HG03354 (cell line): ENCODE data around the gene CDH4.

Source experiments
- ATAC-seq: cut with Tn5 transposase; IDR thresholded peaks from one replicate; pipeline ENCODE4 v1.9.1; 2021; ENCODE audit warnings: mild to moderate bottlenecking; ENCODE audit not compliant: unreplicated experiment, poor library complexity, severe bottlenecking

CDH4 gene

DNA sequence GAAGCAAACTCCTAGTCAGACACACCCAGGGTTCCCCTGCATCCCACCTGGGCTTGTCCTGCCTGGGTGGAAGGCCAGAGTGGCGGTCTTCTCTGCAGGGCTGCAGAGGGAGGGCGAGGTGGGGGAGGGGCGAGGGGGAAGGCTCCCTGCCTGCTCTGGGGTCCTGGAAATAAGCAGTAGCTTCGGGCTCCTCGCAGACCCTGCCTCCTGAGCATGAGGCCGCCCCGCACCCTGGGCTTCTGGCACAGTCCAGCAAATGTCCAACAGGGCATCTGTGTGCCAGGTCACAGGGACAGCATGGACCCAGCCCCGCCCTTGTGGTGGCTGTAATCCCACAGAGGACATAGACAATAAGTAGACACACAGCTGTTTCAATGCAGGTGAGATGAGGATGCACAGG, 619.9 kb downstream of the CDH4 start:
- no peak for ATAC-seq

DNA sequence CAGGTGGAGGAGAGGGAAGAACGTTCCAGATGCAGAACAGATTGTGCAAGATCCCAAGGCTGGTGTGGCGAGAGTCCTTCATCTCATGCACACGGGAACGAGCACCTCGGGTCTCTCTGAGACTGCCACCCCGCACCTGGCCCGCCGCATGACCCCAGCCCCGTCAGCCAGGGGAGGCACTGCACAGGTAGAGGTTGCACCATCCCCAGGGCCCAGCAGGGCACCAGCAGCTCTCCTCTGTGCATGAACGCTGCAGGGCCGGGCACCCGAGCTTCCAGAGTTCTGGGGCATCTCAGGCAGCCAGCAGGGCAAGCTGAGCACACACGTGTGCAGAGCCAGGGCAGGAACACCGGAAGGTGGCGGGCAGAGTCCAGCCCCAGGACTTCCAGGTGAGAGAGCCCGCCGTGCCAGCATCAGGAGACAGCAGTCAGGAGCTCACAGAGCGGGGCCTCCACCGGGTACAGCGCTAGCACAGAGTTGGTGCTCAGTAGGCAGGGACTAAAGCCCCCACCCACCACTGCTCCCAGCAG, 620.4 kb downstream of the CDH4 start:
- no peak for ATAC-seq

DNA sequence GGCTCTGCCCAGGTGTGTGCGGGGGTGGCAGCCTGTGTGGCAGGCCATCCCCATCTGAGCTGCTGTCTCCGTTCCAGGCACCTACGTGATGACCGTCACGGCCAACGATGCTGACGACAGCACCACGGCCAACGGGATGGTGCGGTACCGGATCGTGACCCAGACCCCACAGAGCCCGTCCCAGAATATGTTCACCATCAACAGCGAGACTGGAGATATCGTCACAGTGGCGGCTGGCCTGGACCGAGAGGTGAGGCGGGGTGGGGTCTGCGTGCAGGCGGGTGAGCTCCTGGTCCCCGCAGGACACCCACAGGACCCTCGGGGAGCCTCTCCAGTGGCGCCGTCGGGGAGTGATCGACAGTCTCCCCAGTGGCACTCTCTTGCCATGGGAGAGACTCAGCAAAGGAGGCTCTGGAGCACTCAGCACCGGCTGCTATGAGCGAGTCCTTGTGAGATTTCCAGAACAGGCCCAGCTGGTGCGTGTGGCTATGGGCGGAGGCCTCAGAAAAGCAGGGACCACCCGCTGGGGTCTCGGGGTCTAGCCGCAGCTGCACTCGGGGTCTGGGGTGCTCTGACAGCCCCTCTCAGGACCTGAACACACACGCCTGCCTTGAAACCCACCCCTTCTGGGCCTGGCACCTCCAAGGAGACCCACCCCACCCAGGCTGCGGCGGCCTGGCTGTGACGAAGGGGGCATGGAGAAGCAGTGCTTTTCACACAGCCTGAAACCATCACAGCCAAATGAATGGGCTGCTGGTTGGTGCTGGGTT, 621.8 kb downstream of the CDH4 start:
- ATAC-seq: no peak

DNA sequence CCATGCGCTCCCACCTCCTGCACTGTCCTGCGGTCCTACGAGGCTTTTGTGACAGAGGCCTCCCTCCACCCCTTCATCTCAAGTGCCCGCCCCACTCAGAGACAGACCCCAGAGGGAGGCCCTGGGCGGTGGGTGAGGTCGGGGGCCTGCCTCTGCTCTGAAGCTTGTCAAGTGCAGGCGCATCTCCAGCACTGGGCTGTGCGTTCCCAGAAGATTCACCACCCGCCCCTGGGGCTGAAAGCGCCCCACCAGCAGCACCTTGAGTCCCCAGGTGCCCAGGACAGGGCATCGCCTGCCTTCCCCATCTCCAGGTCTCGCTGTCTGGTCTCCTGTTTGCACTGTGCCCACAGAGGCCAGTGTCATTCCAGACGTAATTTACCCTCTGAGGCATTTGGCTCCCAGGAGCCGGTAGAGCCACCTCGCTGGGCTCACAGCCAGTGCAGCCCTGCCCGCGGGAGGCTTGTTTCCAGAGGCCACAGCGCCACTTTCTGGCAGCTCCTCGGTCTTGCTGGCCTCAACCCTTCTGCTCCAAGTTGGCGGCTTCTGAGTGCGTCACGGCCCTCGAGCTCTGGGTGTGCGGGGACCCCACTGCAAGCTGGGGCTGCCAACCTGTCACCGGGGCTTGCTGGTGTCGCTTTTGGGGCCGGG, 622.5 kb downstream of the CDH4 start:
- no peak for ATAC-seq

DNA sequence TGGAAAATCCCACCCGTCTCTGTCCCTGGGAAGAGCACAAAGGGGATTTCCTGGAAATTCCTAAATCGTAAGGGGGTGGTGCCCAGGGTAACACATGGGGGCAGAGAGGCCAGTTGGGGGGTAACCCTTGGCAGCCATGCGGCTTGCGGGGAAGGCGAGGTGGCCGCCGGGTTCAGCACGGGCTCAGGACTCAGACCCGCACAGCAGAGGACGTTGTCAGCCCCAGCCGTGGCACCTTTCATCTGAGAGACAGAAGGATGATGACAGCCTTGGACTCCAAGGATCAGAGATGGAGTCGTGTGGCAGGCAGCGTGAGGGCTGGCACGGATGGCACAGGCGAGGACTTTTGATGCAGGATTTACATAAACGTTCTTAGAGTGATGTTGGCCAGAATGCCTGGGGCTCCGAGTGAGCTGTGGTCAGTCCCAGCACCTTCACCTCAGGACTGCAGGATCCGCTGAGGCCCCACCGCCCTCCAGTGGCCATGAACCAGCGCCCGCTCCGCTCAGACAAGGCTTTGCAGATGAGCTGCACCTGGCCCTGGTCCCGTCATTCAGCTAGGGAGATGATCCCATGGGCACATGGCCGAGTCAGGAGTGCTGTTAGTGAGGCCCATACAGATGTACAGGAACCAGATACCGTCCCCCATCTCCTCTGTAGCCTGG, 623.3 kb downstream of the CDH4 start:
- no peak for ATAC-seq

DNA sequence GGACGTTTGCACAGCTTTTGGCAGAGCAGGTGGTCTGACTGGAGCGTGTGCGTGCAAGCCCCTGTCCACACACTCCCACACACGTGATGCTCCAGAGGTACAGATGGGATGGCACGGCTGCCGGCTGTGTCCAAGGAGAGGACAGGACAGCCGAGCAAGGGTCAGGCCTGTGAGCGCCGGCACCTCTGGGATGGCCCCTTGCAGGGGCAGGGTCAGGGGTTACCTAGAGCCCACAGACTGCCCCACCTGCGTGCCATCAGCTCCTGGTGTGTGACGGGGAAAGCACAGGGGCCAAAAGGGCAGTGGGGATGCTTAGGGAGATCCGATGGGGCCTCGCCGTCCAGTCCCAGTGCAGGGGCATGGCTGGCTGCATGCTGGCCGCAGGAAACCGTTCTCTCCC, 623.9 kb downstream of the CDH4 start:
- ATAC-seq: no peak

DNA sequence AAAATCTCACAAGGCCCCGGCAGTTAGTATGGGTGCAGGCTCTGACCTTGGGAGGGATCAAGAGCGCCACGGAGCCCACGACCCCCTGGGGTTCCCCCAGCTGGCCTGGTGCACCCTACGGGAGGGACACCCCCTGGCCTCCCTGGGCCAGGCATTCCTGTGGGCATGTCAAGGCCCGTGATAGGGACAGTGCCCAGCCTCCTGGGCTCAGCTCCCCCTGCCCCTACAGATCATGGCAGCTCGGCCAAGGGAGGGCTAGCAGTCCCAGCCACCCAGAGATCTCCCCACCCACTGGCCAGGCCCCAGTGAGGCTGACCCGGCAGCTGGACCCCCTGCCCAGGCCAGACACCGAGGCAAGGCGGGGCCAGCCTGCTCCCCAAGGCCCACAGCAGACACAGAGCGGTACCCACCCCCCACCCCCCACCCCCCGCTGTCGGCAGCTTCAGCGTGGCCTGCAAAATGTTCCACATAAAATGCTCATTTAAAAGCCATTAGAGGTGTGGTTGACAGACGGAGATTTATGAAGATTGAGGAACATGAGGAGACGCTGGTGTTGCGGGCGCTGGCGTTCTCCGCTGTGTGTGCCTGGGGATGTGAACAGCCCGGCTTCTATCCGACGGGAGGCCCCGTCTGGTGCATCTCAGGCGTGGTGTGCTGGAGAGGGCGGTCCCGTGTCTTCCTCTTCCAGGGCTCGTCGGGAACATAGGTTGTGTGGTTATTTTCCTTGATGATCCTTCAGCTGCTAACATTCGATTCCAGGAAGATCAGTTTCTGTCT, 625.1 kb downstream of the CDH4 start:
- ATAC-seq: no peak

DNA sequence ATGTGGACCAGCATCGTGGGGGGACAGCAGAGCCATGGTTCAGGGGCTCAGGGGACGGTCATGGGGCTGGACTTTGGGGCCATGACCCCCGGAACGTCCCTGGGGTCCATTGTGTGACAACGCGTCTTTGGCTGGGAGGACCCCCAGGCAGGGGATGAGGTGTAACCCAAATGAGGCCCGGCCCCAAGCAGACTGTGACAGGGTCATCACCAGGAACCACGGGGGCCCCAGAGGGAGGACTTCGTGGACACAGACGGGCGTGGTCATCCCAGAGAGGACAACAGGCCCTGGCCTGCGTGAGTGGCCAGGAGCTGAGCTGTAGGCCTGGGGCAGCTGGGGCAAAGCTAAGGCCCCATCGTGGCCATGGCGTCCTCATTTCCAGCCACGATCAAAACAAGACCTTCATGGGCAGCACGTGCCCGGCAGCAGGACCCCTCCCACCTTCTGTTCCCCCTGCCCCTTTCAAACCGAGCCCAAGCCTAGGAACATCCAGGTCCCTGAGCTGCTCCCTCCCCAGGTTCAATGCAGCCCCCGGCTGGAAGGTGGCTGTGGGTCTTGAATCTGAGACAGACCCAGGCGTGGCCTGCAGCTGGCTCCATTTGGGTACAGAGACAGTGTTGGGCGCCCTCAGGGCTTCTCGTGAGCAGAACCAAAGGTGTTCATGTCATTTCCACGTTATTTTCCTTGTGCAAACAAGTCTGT, 625.9 kb downstream of the CDH4 start:
- ATAC-seq: no peak

DNA sequence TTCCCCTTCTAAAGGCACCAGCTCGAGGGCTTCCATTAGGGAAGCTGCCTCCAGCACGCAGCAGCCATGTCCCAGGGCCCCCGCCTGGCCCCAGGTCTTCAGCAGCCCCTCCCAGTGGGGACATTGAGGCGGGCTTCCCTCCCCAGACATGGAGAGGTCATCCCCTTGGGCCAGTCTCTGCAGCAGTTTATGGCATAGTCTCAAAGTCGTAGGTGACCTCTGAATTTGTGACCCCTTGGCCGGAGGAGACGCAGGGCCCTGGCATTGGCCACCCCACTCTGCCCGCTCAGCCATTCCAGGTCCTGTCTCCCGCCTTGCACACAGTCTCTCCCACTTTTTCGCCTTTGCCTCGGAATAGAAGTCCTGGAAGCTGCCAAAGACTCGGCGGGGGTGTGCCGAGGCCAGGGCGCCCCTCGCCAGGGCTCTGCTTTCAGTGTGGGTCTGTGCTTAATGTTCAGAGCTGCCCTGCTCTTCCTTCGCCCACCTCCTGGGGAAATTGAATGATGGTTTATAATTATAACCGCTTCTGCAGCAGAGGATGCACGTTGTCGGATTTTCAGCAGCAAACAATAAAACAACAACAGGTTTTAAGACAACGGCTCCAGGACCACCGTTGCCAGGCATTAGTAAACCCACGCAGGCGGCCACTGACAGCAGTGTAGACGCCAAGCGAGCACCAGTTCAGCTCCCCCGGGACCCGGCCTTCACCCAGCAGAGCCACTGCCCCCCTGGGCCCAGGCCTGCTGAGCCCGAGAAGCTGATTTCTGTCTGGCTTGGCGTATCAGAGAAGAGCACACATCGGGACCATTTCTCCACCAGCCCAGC, 626.6 kb downstream of the CDH4 start:
- no peak for ATAC-seq

DNA sequence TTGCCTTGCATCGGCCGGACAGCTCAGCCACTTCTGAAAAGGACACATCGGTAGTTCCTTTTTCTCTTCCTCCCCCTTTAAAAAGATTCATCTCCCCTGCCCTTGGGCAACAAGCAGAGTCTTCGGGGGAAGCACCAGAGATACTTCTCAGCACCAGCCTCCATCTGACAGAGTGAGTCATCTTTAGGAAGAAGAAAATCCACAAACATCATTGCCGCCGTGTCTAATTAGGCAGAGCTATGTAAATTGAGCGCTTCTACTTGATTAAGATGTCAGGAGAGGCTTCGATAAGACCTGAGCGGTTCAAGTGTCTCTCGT, 627.2 kb downstream of the CDH4 start:
- ATAC-seq: no peak

DNA sequence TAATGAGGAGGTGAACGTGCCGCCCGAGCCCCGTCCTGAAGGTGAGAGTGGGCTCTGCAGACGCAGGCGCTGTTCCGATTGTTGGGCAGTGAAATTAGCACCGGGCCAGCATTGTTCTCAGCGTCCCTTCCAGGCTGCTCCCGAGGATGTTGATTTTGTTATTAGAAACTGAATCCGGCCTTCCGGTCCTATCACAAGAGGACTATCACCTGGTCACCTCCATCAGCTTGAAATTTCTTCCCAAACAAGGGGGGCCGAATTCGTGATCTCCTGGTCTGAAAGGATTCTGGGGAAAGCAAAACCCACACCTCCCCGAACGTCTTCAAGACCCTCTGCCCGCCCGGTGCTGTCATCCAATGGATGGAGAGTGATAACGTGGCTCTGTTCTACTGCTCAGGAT, 627.6 kb downstream of the CDH4 start:
- ATAC-seq: no peak

DNA sequence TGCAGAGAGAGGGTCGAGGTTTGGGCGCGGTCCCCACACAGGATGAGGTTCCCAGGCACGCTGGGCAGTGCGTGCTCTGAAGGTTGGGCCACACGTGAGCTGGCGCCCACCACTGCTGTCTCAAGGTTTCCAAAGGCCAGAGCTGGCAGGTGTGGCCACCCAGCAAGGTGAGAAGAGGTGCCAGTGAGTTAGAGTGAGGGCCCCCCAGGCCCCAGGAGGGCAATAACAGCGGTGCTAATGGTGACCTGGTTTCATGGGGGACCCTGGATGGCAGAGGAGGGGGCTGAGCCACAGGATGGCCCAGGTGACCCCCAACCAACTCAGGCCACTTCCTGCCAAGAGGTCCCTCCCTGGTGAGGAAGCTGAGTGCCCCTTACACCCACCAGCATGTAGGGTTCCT, 628.6 kb downstream of the CDH4 start:
- ATAC-seq: no peak

DNA sequence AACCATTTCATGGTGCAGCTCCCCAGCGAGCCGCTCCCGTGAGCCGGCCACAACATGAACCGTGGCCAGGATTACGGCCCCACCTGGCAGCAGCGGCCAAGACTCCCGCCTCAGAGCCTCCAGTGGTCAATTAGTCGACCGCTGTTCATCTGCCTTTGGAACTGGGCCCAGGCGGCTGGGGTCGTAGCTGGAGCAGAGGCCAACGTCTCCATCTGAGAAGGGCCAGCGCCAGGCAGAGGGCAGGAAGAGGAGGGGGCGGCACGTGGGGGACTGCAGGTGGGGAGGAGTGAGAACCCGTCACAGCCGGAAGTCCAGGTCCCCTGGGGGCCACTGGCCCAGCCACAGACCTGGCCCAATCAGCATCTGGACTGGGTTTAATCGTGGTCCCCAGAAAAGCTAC, 629.4 kb downstream of the CDH4 start:
- ATAC-seq: no peak

DNA sequence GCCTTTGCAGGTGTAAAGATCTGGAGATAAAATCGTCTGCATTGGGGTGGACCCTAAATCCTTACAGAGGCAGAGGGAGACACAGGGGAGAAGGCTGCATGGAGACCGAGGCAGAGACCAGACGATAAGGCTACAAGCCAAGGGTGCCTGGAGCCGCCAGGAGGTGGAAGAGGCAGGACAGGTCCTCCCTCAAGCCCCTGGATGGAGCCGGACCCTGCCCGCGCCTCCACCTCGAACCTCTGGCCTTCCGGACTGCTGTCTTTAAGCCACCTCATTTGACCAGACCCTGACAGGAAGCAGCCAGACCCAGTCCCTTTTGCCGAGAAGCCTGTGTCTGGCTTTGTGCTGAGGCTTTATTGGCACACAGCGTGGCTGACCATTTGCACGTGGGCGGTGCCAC, 629.8 kb downstream of the CDH4 start:
- ATAC-seq: no peak

DNA sequence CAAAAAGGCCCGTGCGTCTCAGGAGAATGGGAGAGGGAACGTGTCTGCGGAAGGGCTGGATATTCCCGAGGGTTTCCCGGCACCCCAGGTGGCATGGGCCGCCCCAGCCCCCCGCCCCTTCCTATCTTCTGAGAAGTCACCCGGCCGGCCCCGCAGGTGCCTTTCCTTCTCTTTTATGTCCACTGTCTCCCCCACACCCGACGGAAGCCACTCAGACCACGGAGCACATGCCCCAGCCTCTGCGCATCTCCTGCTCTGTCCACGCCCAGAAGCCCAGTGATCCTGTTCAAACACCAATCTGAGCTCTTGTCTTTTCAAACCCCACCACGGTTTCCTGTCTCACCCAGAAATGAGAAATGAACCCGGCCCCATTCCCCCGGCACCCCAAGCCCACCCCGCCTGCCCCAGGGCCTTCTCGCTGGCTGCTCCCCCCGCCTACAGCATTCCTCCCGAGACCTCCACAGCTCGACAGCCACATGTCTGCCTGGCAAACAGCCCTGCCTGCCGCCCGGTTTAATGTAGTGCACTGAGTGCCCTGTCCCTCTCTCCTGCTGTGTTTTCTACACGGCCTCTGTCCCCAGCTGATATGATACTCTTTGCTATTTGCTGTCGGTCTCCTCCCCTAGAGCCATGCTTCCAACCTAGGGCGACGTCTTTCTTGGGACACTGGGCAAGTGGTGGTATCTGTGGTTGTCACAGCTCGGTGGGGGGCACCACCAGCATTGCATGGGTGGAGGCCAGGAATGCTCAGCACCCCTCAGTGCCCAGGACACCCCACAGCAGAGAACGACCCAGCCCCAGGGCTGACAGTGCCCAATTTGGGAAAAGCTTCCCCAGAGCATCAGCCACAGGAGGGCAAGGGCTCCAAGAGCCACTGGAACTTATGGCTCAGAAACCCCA, 630.9 kb downstream of the CDH4 start:
- no peak for ATAC-seq

DNA sequence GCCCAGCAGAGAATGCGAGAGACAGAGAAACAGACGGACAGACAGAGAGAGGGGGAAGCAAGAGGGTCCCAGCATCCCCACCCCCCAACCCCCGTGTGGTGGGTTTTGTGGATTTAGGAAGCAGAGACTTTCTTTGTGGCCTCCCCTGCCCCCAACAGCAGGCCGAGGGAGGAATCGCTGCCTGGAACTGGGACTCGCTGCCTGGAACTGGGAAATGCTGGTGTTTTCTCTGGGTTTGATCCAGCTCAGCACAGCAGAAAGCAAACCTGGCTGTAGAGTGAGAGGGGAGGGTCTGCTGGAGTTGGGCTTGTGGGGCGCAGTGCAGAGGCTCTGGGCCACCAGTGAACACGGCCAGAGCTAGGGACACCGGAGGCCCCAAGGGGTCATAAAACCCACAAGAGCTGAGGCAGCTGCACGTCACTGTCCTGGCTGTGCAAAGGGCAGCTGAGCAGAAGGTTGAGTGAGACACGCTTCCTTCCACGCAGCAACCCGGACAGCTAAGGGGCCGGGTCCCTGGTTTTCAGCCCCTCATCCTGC, 631.9 kb downstream of the CDH4 start:
- no peak for ATAC-seq

DNA sequence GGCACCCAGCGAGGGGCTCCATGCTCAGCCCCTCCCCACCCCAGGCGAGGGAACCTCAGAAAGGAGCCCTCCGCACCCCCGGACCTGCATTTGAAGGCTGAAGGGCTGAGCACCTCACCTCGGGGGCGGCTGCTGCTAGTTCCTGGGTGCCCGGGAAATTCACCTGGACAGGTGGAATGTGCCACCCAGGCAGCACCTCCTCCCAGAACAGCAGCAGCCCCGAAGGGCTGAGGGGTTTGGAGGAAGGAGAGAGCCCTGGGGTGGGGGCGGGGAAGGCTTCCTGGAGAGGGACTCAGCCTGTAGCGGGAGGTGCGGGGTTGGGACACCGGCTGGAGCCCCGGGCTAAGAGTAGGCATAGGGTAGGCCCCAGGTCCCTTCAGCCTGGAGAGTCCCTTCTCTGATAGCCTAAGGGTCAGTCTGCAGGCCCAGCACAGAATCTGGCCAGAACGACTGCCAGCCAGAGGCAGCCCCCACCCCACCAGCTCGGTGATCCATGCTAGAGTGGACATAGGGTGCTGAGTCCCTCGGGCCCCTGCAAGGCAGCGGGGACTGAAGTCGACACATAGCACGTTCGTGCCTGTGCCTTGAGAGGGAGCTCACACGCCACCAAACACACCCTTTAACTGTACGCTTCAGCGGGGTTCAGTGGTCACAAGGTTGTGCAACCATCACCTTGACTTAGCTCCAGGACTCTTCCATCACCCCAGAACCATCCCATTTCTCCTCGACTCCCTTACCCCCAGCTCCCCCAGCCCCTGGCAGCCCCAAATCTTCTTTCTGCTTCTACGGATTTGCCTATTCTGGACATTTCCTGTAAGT, 632.7 kb downstream of the CDH4 start:
- no peak for ATAC-seq
